ENCODE measurements around the gene IL17RB. TPM values are rescaled to one million over a fixed set of nuclear protein-coding genes. Genes with fewer than 3 reads are reported as not detected.

The IL17RB gene
- total and polyA plus RNA-seq, 2 of the 4 experiments (the other 2 are of a cell fraction), result under 0.01 TPM; not detected in 1

GRCh38 chr3:53800041-53800906 lies 46.1 kb upstream of the IL17RB start:
- H3K9me1 ChIP-seq (ENCODE audit: insufficient read depth, low read length), result peaks cover 8% of the 10 kb centered on the region
- ChIA-PET POLR2A (ENCODE audit: unreplicated experiment) (no interaction called here), CTCF (interaction anchor here (1.4 kb wide), 1 partner anchor 14 kb away, joined by 3 read pairs; no protein-coding TSS in a partner anchor)
- no peak overlapping the region for H2BK120ac ChIP-seq (ENCODE audit: low read depth, low read length)
- peak overlapping the region; percentile 46 for H2AFZ ChIP-seq (replicated peaks; ENCODE audit: low read length, poor library complexity)
- H3K56ac ChIP-seq (ENCODE audit: extremely low read depth, insufficient read depth, low read length), result no peak overlapping the region
- no peak overlapping the region for H3K4me3 ChIP-seq (ENCODE audit: insufficient read depth, low read depth, low read length)
- no peaks in the 10 kb centered on the region for H3K36me3 ChIP-seq (ENCODE audit: control insufficient read depth, insufficient read depth, low read length)
- no peaks in the 10 kb centered on the region for H4K20me1 ChIP-seq (ENCODE audit: insufficient read depth, low read length)
- H4K91ac ChIP-seq (ENCODE audit: insufficient read depth, low read depth, low read length), result no peak overlapping the region
- H3K18ac ChIP-seq (ENCODE audit: low read depth, low read length), result no peak overlapping the region
- dilution Hi-C loops (cut with HindIII; ENCODE audit: low sequenced_read_pairs, unreplicated experiment) (no loop called here), in situ Hi-C loops (cut with MboI; ENCODE audit: low sequenced_read_pairs) (no loop called here), intact Hi-C loops (cut with micrococcal nuclease) (no loop called here)
- H4K8ac ChIP-seq (ENCODE audit: low read depth in 2 of 2, low read length in 2 of 2), result no peak overlapping the region
- ATAC-seq (ENCODE audit: low read depth) (no peak), DNase-seq (no peak)
- H3K4me2 ChIP-seq (ENCODE audit: low read depth, low read length), result no peak overlapping the region
- H2BK15ac ChIP-seq (ENCODE audit: low read depth, low read length), result no peak overlapping the region
- H3K27ac ChIP-seq (ENCODE audit: insufficient read depth, low read length), result no peak overlapping the region
- no peak overlapping the region for H2AK9ac ChIP-seq (replicated peaks; ENCODE audit: low read depth, low read length, poor library complexity)
- TF ChIP-seq MXI1 (IDR thresholded peaks at IDR 0.05; ENCODE audit: borderline replicate concordance, low read depth, low read length) (no peak), MAFK (IDR thresholded peaks at IDR 0.05; ENCODE audit: low read depth, low read length) (no peak), BHLHE40 (IDR thresholded peaks at IDR 0.05; ENCODE audit: low read depth, low read length) (no peak), POLR2A (IDR thresholded peaks at IDR 0.05; ENCODE audit: low read depth, low read length) (no peak), RCOR1 (IDR thresholded peaks at IDR 0.05; ENCODE audit: insufficient replicate concordance, low read length) (no peak), MAZ (IDR thresholded peaks at IDR 0.05; ENCODE audit: borderline replicate concordance, low read depth, low read length) (no peak), SMC3 (IDR thresholded peaks at IDR 0.05; ENCODE audit: low read depth, low read length) (no peak), FOS (IDR thresholded peaks at IDR 0.05; ENCODE audit: low read depth, low read length) (no peak), RFX5 (IDR thresholded peaks at IDR 0.05; ENCODE audit: low read depth, low read length) (no peak), RAD21 (IDR thresholded peaks at IDR 0.05; ENCODE audit: low read length) (no peak), CHD1 (IDR thresholded peaks at IDR 0.05; ENCODE audit: low read depth, low read length) (no peak), NFE2L2 (IDR thresholded peaks at IDR 0.05; ENCODE audit: low read depth, low read length) (no peak), CEBPB (IDR thresholded peaks at IDR 0.05; ENCODE audit: low read depth, low read length) (no peak)
- TF ChIP-seq, protein P1, sequence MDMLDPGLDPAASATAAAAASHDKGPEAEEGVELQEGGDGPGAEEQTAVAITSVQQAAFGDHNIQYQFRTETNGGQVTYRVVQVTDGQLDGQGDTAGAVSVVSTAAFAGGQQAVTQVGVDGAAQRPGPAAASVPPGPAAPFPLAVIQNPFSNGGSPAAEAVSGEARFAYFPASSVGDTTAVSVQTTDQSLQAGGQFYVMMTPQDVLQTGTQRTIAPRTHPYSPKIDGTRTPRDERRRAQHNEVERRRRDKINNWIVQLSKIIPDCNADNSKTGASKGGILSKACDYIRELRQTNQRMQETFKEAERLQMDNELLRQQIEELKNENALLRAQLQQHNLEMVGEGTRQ (IDR thresholded peaks at IDR 0.05; ENCODE audit: low read depth, low read length), result no peak
- TF ChIP-seq, protein P2, sequence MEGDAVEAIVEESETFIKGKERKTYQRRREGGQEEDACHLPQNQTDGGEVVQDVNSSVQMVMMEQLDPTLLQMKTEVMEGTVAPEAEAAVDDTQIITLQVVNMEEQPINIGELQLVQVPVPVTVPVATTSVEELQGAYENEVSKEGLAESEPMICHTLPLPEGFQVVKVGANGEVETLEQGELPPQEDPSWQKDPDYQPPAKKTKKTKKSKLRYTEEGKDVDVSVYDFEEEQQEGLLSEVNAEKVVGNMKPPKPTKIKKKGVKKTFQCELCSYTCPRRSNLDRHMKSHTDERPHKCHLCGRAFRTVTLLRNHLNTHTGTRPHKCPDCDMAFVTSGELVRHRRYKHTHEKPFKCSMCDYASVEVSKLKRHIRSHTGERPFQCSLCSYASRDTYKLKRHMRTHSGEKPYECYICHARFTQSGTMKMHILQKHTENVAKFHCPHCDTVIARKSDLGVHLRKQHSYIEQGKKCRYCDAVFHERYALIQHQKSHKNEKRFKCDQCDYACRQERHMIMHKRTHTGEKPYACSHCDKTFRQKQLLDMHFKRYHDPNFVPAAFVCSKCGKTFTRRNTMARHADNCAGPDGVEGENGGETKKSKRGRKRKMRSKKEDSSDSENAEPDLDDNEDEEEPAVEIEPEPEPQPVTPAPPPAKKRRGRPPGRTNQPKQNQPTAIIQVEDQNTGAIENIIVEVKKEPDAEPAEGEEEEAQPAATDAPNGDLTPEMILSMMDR (conservative IDR thresholded peaks at IDR 0.05; ENCODE audit: low read depth, low read length), result no peak
- no peak overlapping the region for H2BK5ac ChIP-seq (ENCODE audit: low read depth, low read length, poor library complexity, severe bottlenecking)
- no peak overlapping the region for H3K23ac ChIP-seq (ENCODE audit: low read depth, low read length)
- H3K27me3 ChIP-seq (ENCODE audit: control insufficient read depth, insufficient read depth, low read length), result peaks cover 6% of the 10 kb centered on the region
- peaks cover 7% of the 10 kb centered on the region for H3K4me1 ChIP-seq (ENCODE audit: control insufficient read depth, insufficient read depth, low read length)
- 73% methylated on average over 9 of the region's 16 CpGs; no CpG with 5 or more reads in 1 of the 2 experiments for WGBS, 2 experiments (ENCODE audit: extremely low coverage in 2 of 2, insufficient read length in 1 of 2)
- no peak overlapping the region for H2BK20ac ChIP-seq (ENCODE audit: low read depth, low read length)
- no peak overlapping the region for H4K5ac ChIP-seq (ENCODE audit: low read depth, low read length)
- no TSS peak for BruUV-seq (replicated peaks)
- no peak overlapping the region for H3K9ac ChIP-seq (ENCODE audit: low read depth, low read length)
- no peaks in the 10 kb centered on the region for H3K9me3 ChIP-seq (ENCODE audit: control insufficient read depth, insufficient read depth, low read length)
- no peak overlapping the region for H3K14ac ChIP-seq (replicated peaks; ENCODE audit: low read depth, low read length)
- no peak overlapping the region for H3K4ac ChIP-seq (ENCODE audit: low read depth, low read length)
- H3K79me1 ChIP-seq (ENCODE audit: low read depth in 1 of 2, low read length in 2 of 2), result no peaks in the 10 kb centered on the region
- H2AK5ac ChIP-seq (ENCODE audit: low read depth, low read length), result no peak overlapping the region

All from IMR-90 (cell line).